Measurements from ENCODE around the gene SCLY.

DNA sequence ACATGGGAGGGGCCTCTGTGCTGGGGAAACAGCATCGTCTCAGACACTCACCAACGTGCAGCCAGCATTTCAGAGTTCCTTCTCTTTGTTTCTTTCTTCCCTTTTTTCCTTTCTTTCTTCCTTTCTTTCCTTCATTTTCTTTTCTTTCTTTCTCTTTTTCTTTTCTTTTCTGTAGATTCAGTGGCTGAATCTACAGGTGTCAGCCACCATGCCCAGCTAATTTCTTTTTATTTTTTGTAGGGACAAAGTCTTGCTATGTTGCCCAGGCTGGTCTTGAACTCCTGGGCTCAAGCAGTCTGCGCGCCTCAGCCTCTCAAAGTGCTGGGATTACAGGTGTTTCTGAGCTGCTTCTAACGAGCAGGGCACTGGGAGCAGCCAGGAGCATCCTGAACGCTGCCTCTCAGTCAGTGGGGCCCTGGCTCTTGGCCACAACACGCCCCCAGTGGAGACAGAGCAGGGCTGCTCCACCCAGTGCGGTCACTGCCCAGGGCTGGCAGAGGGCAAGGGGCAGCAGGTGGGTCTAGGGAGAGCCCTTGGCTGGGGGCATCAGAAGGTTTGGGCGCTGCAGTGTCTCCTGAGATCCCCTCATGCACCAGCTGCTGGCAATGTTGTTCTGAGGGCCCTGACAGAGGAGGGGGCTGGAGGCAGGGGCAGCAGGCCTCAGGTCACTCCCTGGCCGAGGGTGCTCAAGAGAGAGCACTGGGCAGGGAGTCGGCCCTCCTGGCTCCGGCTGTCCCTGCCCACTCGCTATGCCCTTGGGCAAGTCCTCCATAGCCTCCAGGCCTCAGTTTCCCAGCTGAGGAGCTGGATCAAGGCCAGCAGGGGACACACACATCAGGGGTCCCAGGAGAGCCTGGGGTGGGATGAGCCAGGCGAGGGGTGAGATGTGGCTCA, 72.9 kb downstream of the SCLY start:
- no peak for TF ChIP-seq GATA3 (IDR thresholded peaks at IDR 0.05; ENCODE audit: low read depth, low read length)
- no peak for TF ChIP-seq GATA2 (IDR thresholded peaks at IDR 0.05; ENCODE audit: low read depth, low read length)

Data from SH-SY5Y (cell line).